ENCODE measurements around the gene TLX2. TPM values are rescaled to one million over a fixed set of nuclear protein-coding genes. Genes with fewer than 3 reads are reported as not detected.

Gene TLX2
- total RNA-seq, 1 donor from 2014 or later = not detected

GRCh38 chr2:74507145-74507925, 6.9 kb upstream of the TLX2 start, which contains the start of gene PCGF1:
TSS of gene PCGF1 (minus strand) at chr2:74507695. CDS start at chr2:74507668, 27 bp downstream.
- DNase-seq (ENCODE audit: missing footprints) (peak; percentile 99), ATAC-seq (peak; percentile 96)
- intact Hi-C loops (cut with DNase I) = loop anchor here (2.0 to 10.0 kb wide), 2 partner anchors 21 to 147 kb away; partner anchors contain the start of genes AUP1, HTRA2 and SEMA4F

DNA sequence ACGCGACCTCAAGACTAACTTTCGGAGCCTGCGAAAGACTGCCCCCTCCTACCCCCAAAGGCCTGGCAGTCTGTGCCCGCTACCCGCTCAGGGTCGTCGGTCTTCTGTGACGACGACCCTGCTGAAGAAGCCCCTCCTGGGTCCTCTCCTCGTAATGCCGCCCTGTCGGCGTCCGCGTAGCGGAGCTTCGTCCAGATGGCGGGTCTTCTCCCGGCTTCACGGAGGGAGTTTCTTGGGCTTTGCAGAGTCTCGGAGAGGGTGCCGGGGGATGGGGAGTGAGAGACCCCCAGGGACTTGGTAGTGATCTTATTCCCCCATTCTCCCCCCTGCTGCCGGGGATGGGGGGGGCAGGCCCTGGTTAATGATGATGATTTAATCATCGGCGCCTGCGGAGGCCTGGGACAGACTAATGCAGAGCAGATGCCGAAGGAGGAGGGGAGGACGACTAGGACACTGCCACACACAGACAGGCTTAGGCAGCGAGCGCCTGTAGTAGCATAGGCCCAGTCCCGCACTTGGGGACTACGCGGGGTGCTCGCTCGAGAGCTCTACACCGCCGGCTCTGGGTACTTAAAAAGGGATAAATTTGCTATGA, 6.2 kb upstream of the TLX2 start:
- intact Hi-C loops (cut with DNase I) = loop anchor here (2.0 to 10.0 kb wide), 2 partner anchors 21 to 147 kb away; partner anchors contain the start of genes AUP1, HTRA2 and SEMA4F
- DNase-seq (ENCODE audit: missing footprints) (peak; percentile 73), ATAC-seq (no peak)

- DNase-seq (ENCODE audit: missing footprints) (no peak), ATAC-seq (no peak)
- intact Hi-C loops (cut with DNase I) = no loop called here
Observed at GRCh38 chr2:74510272-74510671, 4.0 kb upstream of the TLX2 start.

DNA sequence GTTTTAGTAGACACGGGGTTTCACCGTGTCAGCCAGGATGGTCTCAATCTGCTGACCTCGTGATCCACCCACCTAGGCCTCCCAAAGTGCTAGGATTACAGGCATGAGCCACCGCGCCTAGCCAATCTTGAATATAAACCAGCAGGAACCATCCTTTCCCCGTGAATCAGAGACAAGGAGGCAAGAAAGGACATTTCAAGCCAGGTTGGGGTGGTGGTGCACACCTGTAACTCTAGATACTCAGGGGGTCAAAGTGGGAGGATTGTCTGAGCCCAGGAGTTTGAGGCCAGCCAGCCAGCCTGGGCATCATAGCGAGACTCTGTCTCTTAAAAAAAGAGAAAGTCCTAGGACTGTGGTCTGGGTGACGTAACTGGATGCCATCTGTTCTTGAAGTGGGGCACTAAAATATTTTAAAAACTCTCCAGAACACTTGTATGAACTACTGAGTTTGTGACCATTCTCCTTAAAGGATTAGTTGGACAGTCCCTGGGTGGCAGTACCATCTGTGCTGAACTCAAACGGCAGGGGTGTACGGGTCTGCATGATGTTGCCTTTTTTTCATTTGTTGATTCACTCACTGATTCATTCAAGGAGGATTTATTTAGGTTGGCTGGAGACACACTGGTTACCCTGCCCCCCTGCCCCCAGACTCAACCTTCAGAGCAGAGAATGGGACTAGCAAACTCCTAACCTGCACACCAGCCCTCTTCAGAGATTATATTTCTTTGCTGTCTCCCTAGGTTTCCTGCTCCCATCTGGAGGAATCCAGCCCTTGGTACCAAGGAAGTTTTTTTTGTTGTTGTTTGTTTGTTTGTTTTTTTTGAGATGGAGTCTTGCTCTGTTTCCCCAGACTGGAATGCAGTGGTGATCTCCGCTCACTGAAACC, 2.9 kb upstream of the TLX2 start:
- DNase-seq (ENCODE audit: missing footprints) = no peak
- no peak for ATAC-seq
- intact Hi-C loops (cut with DNase I) = no loop called here

DNA sequence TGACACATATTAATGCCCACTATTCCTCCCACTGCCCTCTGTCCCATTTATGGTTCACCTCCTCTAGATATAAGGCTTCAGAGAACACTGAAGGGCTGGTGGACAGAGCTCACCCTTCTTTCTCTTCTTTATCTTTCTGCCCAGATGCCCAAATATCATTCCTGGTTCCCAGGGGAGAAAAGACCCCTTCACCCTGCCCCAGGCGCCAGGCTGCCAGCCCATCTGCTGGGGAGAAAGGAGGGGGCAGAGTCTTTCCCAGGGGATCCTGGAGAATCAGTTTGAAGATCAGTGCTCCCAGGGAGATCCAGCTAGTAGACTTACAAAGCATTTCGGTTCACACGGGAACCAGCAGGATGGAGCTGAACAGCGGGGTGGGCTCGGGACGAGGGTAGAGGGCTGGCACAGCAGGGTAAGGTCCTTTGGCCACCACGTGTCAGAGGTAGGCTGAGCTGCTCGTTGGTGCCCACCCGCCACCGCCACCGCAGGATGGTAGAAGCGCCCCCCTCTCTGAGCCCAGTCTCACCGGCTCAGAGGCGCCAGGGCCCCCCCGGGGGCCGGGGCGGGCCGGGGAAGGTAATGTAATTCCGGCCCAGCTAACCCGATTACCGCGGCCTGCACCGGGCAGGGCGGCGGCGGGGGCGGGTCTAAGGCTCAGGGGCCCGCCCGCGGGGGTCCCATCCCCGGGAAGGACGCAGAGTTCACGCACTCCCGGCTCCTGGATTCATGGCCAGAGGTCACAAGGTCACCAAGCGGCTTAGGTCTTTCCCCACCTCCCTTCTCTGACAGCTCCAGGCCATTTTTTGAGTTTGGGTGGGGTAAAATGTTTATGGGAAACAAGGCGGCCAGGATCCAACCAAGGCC, 1.3 kb upstream of the TLX2 start:
- no peak for ATAC-seq
- DNase-seq (ENCODE audit: missing footprints) = no peak
- intact Hi-C loops (cut with DNase I) = no loop called here

DNA sequence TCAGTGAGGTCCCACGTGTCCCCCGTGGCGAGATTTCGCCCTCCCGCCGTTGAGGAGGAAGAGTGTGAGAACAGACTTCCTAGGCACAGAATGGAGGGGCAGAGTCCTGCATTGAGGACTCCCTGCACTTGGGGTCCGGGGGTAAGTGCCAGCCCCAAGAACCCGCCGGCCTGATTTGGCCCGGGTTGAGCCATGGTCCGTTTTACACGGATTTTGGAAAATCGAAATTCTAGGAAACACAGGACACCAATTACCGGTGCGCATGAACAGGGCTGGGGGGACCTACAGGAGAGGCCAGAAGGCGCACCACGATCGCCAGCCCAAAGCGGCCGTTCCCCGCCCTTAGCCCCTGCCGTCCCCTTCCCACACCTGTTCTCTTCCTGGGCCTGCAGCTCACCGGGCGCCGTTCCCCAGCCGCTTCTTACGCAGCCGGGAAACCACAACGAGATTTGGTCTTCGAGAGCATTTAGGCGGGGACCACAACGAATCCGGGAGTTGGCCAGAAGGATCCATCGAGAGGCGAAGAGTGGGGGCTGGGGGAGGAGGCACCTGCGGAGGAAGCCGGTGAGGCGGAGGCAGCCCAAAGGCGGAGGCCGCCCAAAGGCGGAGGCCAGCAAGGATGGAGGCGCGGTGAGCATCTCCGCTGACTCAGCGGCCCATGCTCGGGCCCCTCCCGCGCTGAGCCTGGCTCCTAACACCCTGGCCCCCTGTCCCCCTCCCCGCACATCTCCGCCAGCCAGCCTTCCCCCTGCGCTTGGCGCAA, 464 bp upstream of the TLX2 start:
- DNase-seq (ENCODE audit: missing footprints) (peak; percentile 65), ATAC-seq (no peak)
- intact Hi-C loops (cut with DNase I) = no loop called here

DNA sequence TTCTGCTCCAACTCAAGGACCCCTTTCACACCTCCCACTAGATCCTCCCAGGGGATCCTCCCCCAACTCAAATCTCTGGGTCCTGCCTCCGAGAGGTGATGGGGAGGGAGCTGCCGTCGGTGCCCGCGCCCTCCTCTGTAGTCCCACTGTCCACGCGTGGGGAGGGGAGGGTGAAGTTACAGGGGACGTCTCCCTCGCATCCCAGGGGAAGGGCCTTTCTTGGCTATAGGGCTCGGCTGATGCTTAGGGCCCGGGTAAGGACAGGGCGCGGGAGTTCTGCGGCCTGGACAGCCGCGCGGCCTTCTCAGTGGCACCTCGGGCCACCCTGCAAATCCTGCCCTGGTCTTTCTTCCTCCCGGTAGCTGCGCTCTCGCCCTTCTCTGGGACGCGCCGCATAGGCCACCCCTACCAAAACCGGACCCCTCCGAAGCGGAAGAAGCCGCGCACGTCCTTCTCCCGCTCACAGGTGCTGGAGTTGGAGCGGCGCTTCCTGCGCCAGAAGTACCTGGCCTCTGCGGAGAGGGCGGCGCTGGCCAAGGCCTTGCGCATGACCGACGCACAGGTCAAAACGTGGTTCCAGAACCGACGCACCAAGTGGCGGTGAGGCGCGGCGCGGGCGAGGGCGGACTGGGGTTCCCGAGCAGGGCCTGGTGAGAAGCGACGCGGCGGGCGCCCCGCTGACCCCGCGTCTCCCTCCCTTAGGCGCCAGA, 1.2 kb downstream of the TLX2 start:
- peak; percentile 27 for DNase-seq (ENCODE audit: missing footprints)
- intact Hi-C loops (cut with DNase I) = no loop called here
- no peak for ATAC-seq

DNA sequence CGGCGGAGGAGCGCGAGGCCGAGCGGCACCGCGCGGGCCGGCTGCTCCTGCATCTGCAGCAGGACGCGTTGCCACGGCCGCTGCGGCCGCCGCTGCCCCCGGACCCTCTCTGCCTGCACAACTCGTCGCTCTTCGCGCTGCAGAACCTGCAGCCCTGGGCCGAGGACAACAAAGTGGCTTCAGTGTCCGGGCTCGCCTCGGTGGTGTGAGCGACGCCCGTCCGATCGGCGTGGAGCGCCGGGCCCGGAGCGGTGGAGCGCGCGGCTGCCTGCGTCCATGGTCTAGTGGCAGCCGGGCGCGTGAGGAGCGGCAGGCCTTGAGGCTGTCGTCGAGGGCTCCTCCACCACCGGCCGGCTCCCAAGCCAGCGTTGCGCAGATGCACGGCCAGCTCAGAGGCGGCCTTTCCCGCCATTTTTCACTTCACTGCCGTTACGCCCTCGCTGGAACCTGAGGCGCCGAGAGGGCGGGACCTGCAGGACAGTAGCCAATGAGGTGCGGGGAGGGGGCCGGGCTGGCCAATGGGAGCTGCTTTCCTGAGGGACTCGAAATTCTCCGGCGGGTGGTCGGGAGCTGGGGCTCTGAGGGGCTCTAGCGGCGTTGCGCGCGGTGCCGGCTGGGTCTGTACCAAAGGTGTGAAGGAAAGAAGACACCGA, 1.9 kb downstream of the TLX2 start:
- ATAC-seq (peak; percentile 73), DNase-seq (ENCODE audit: missing footprints) (peak; percentile 82)
- intact Hi-C loops (cut with DNase I) = no loop called here

DNA sequence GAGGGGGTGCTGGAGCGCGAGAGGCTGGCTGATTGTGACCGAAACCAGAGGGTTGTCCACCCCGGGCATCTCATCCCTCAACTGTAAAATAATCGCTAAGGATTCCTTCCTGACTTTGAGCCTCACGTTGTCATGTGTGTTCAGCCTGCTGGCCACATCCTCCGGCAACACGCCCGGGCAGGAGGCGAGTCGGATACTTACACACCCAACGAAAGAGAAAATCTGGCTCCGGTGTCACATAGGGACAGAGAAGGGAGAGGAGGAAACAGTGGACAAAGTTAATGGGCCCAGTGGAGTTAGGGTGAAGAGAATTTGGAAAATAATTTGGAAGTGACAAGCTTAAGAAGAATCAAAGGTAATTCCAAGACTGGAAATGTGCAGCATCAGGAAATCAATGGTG, 2.4 kb downstream of the TLX2 start:
- DNase-seq (ENCODE audit: missing footprints) (no peak), ATAC-seq (no peak)
- intact Hi-C loops (cut with DNase I) = no loop called here

DNA sequence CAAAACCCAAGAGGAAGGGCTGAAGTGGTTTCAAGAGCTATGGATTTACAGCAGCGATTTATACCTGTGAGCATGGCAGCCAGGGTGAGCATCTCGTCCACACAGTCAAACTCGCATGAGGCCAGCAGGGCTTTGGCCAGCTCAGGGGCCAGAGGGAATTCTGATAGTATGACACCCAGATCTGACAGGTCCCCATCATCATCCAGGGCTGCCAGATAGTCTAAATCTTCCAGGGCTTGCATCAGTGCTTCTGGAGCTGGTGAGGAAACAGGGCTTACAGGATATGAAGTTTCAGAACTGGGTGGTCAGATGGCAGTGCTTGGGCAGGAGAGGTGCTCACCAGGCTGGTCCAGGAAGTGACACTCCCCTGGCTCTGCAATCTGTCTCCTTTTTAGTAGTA, 8.3 kb downstream of the TLX2 start:
- ATAC-seq (no peak), DNase-seq (ENCODE audit: missing footprints) (no peak)
- intact Hi-C loops (cut with DNase I) = no loop called here

GRCh38 chr2:74524005-74524404, 9.8 kb downstream of the TLX2 start:
- intact Hi-C loops (cut with DNase I) = no loop called here
- DNase-seq (ENCODE audit: missing footprints) = no peak
- no peak for ATAC-seq

DNA sequence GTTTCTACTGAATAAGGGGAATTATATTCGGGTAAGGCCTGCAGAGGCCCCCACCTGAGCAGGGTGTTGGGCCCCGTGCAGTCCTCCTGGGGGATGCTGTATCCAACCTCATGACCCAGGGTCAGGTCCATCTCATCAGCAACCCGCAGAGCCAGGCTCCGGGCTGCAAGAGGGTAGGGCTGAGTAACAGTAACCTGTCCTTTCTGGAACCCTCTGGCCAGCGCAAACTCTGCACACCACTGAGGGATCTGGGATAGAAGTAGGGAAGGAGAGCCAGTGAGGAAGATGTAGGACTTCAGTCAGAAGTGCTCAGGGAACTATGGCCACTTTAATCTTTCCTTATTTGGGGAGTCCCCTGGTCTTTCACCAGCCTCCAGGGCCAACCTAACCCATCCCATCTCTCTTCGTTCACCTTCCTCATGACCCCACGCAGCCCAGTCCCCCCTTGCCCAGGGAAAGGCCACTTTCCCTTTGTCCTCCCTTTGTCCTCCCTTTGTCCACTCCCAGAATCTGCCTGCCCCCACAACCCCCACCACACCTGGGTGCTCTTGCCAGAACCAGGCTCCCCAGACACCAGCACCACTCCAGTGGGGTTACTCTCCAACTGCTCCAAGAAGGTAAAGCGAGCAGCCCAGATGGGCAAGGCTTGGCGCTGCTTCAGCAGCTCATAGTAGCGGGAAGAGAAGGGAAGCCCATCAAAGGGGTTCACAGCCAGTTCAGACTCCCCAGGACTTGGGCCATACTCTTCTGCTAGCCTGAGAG, 10.9 kb downstream of the TLX2 start:
- ATAC-seq (no peak), DNase-seq (ENCODE audit: missing footprints) (no peak)
- intact Hi-C loops (cut with DNase I) = no loop called here

GRCh38 chr2:74525717-74526648, 11.7 kb downstream of the TLX2 start, which contains the start of gene DQX1:
TSS of gene DQX1 (minus strand) at chr2:74526231. CDS start at chr2:74525729, 502 bp downstream.
- intact Hi-C loops (cut with DNase I) = no loop called here
- ATAC-seq (no peak), DNase-seq (ENCODE audit: missing footprints) (no peak)

DNA sequence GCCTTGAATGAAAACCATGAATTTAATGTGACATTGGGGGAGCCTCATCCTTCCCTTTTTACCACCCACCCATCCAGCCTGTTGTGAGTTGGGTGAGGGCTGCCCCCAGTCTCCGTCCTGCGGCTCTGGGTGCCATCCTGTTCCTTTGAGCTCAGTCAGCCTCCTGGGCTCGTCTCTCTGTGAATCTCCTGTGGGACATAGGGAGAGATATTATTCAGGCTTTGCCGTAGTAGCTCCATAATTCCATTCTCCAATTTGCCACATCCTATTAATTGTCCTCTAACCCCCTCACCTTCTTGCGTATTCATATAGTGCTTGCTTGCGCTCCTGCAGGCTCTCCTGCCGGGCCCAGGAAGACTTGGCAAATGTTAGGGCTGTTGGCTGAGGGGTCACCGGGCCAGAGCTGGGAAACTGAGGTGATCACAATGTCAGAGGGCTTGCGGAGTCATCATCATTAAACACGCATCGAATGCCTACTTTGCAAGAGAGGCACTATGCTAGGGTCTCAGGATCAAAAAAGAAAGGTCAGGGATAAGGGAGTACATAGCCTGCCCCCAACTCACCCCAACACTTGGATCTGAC, 12.5 kb downstream of the TLX2 start:
- intact Hi-C loops (cut with DNase I) = no loop called here
- ATAC-seq (no peak), DNase-seq (ENCODE audit: missing footprints) (no peak)

Measured in Right ventricle myocardium inferior (tissue), 1 donor.